Adrenal gland (tissue), 12 donors: Measurements from ENCODE around the gene WWOX. TPM values are rescaled to one million over a fixed set of nuclear protein-coding genes. Genes with fewer than 3 reads are reported as not detected.

ENCODE experiments used
- DNase-seq, 7 donors: peaks; one replicate each; pipeline ENCODE4 v3.0.0-alpha.2; 2019 to 2020
- H3K27ac ChIP-seq, 5 donors: fragments of 200-600 bp; sonication (generic) in 4 of 5; 1 replicate in 3 of 5; 2 replicates in 2 of 5; pipeline versions ENCODE4 v1.5.1 to v1.8.0; 2016 to 2020; ENCODE audit warnings: mild to moderate bottlenecking in 1 of 5
- H3K27me3 ChIP-seq: fragments of 200-600 bp; 2 replicates; pipeline ENCODE4 v1.8.0; 2021
- H3K36me3 ChIP-seq, 2 donors: fragments of 200-600 bp; replicated peaks in 1 of 2; 1 replicate in 1 of 2; 2 replicates in 1 of 2; pipeline versions ENCODE4 v1.5.1 to v1.8.0; 2018 to 2022
- H3K4me1 ChIP-seq, 2 donors: fragments of 200-600 bp; replicated peaks in 1 of 2; 1 replicate in 1 of 2; 2 replicates in 1 of 2; pipeline versions ENCODE4 v1.5.1 to v1.8.0; 2018 to 2021
- H3K4me3 ChIP-seq, 4 donors: fragments of 200-600 bp; sonication (generic) in 3 of 4; one replicate each; pipeline ENCODE4 v1.5.1; 2016 to 2018
- H3K9me3 ChIP-seq, 3 donors: fragments of 200-600 bp; sonication (generic) in 1 of 3; replicated peaks in 1 of 3; 1 replicate in 2 of 3; 2 replicates in 1 of 3; pipeline versions ENCODE4 v1.5.1 to v1.8.0; 2016 to 2021
- CTCF ChIP-seq, 6 experiments: fragments of 450-650 bp in 4 of 6; fragments of 200-600 bp in 2 of 6; sonication (generic) in 1 of 6; IDR thresholded peaks; 1 replicate in 5 of 6; 2 replicates in 1 of 6; pipeline versions ENCODE4 v1.5.1 to v1.8.0; 2016 to 2021; ENCODE audit warnings: antibody characterized with exemption in 6 of 6, mild to moderate bottlenecking in 2 of 6, moderate library complexity in 1 of 6
- POLR2A ChIP-seq, 2 donors: fragments of 450-650 bp; IDR thresholded peaks; one replicate each; pipeline ENCODE4 v1.6.1; 2017; ENCODE audit warnings: antibody characterized with exemption in 2 of 2, mild to moderate bottlenecking in 2 of 2, moderate library complexity in 1 of 2
- WGBS, 4 donors: extraction: QIAGEN DNeasy Blood & Tissue Kit in 2 of 4; methylation state at CpG; one replicate each; pipeline versions ENCODE4 v1.1.5 to v1.1.7; 2013 to 2017; 5-methylcytosine and 5-hydroxymethylcytosine counted together
- intact Hi-C, 2 donors: fragments of 100-400 bp; cut with DNase I; formaldehyde crosslinking; loops; one replicate each; pipeline versions ENCODE4 v1.14.1 to v1.15.0; 2022 to 2023
- polyA plus RNA-seq, 3 donors: library from polyadenylated mRNA; stranded (reverse); fragments of 200-250 nt in 2 of 3; fragments of 350-450 nt in 1 of 3; fragmentation: Illumina TruSeq in 1 of 3; extraction: RNeasy Lipid Tissue Mini Kit (QIAGEN cat#74804) in 1 of 3; gene quantifications; one replicate each; pipeline ENCODE4 v1.2.3, GENCODE V29; 2013 to 2014
- total RNA-seq, 9 donors: library from RNA; depleted of rRNA in 4 of 9; stranded (reverse); fragments of >200 nt in 4 of 9; fragments of 120-200 nt in 1 of 9; fragmentation: NEBNext Ultra II Directional in 1 of 9; extraction: Animal tissue kit (Norgen Biotek cat#: 25700) in 1 of 9; gene quantifications; one replicate each; pipeline versions ENCODE4 v1.1.0 to v1.2.4, GENCODE V29; 2013 to 2023
- donor health status: healthy with polysubstance abuse.
- donor health status: Bipolar disorder and iron deficiency.
- donor health status: DM: yes; HTN: yes; CAD: no.
- donor health status: DM: no; HTN: no; CAD: no.
- donor health status: DM: no; HTN: no; CAD: no.
- donor health status: DM: yes; HTN: yes; CAD: no.

WWOX gene
- total and polyA plus RNA-seq, 12 donors: 11.8 to 74.6 (median 20.5) TPM

DNA sequence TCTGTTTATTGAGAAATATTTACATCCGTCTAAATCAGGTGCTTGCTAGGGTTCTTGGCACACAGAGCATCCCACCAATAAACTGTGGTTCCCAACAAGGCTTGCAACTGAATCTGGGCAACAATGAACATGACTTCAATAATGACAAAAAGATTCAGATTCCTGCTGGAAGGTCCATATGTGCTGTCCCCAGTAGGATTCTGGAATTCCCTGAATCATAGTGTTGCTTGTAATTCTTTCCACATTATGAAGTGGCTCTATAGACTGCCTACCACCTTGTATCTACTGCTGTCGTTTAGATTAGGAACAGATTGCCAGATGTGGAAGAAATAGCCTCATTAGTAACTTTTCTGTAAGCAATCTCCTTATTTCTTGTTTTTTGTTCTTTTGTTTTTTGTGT is 265.9 kb downstream of the WWOX start:
- no peak overlapping the region for H3K27ac ChIP-seq
- TF ChIP-seq CTCF (IDR thresholded peaks at IDR 0.05): no peak
- no peak for TF ChIP-seq POLR2A (IDR thresholded peaks at IDR 0.05)
- no peak for DNase-seq
- intact Hi-C loops: no loop called here
- no peaks in the 10 kb centered on the region for H3K9me3 ChIP-seq
- H3K36me3 ChIP-seq: no peaks in the 10 kb centered on the region
- H3K4me3 ChIP-seq: no peak overlapping the region
- H3K27me3 ChIP-seq: no peaks in the 10 kb centered on the region
- no peaks in the 10 kb centered on the region for H3K4me1 ChIP-seq
- 69 to 88% (median 80%) methylated on average over 2 of the region's 2 CpGs for WGBS, 4 donors

DNA sequence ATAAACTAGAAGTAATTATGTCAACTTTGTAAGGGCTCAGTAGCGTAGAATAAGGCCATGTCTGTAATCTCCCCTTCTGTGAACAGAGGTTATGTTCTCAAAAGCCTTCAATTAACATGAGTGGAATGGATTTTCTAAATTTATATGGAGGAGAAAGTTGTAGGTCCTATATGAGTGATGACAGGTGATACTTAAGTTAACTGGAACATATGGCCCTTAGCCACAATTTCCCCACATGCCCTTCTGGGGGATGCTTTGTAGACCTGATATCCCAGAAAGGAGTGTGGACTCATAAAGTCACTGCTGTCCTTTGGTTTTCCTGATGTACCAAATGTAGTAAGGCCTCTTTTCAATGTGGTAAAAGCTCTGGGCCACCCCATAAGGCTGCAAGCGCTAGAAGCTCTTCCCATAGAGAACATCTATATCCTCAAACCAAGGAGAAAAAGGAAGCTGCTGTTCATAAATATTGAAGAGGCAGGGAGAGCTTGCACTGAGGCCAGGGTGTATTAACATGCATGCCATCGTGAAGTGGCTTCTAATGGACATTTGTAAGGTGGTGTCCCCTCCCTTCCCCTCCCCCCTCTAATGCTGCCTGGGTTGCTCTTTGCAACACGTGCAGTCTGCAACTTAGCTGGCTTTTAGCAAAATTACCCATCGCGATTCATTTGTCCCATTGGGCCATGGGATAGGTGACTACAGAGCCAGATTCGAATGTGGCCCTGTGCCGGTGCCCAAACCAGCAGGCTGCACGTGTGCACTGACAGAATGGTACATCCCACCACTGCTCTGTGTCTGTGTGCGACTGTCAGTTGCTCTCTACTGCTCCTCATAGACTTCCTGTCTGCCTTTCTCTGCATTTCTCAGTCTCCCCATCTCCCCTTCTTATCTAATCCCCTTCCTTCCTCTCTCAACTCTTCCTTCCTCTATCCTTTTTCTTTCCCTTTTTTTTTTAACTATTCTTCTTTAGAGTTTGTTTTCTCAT is 269.0 kb downstream of the WWOX start:
- no peak for DNase-seq
- 82 to 93% (median 84%) methylated on average over 10 of the region's 10 CpGs for WGBS, 4 donors
- Histone ChIP-seq H3K36me3 (no peaks in the 10 kb centered on the region), H3K9me3 (no peaks in the 10 kb centered on the region), H3K27ac (no peak overlapping the region), H3K4me3 (no peak overlapping the region), H3K27me3 (no peaks in the 10 kb centered on the region), H3K4me1 (no peaks in the 10 kb centered on the region)
- TF ChIP-seq POLR2A (IDR thresholded peaks at IDR 0.05) (no peak), CTCF (IDR thresholded peaks at IDR 0.05) (no peak)
- intact Hi-C loops: no loop called here

DNA sequence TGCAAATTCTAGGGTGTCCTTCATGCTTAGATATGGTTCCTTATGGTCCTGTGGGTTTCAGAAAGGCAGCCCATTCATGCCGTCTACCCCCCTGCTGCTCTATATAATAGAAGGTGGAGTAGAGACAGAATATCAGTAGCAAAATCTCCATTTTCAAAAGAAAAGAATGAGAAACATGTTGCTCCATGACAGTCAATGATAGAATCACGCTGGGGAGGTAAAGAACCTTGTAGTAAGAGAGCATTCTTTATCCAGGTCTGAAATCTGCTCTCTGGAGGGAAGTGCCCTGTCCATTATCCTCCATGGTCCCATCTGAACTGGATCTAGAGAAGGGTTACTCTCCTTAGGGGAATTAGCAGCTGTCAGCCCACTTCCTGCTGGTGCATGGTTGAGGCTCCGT is 272.8 kb downstream of the WWOX start:
- DNase-seq: no peak
- intact Hi-C loops: no loop called here
- Histone ChIP-seq H3K4me1 (no peaks in the 10 kb centered on the region), H3K36me3 (no peaks in the 10 kb centered on the region), H3K9me3 (no peaks in the 10 kb centered on the region), H3K27me3 (no peaks in the 10 kb centered on the region), H3K27ac (no peak overlapping the region), H3K4me3 (no peak overlapping the region)
- no peak for TF ChIP-seq POLR2A (IDR thresholded peaks at IDR 0.05)
- TF ChIP-seq CTCF (IDR thresholded peaks at IDR 0.05): no peak
- WGBS, 4 donors: 77 to 90% (median 87%) methylated on average over 3 of the region's 3 CpGs

- no peak overlapping the region for H3K4me3 ChIP-seq
- H3K27ac ChIP-seq: no peak overlapping the region
- H3K4me1 ChIP-seq: no peaks in the 10 kb centered on the region
- intact Hi-C loops: no loop called here
- no peaks in the 10 kb centered on the region for H3K9me3 ChIP-seq
- no peak for DNase-seq
- WGBS, 4 donors: 85 to 93% (median 88%) methylated on average over 15 of the region's 15 CpGs
- no peaks in the 10 kb centered on the region for H3K27me3 ChIP-seq
- TF ChIP-seq CTCF (IDR thresholded peaks at IDR 0.05): no peak
- no peak for TF ChIP-seq POLR2A (IDR thresholded peaks at IDR 0.05)
- no peaks in the 10 kb centered on the region for H3K36me3 ChIP-seq
Observed at GRCh38 chr16:78375055-78375679, 275.7 kb downstream of the WWOX start.
